GM21367 (cell line): ENCODE results near the gene L1TD1.
"Not testable (repeated sequence)": the region's sequence is repeated elsewhere in the genome, so short reads cannot be mapped to it uniquely, and the experiment has no call there.

ENCODE experiments used
- ATAC-seq: cut with Tn5 transposase; IDR thresholded peaks from one replicate; pipeline ENCODE4 v1.9.1; 2021; ENCODE audit not compliant: unreplicated experiment

Gene L1TD1

GRCh38 chr1:62233926-62234450 lies 39.3 kb downstream of the L1TD1 start:
- no peak for ATAC-seq

GRCh38 chr1:62234688-62235087 lies 40.0 kb downstream of the L1TD1 start:
- no peak for ATAC-seq

- ATAC-seq, result no peak
Observed at GRCh38 chr1:62235576-62235975, 40.9 kb downstream of the L1TD1 start.

GRCh38 chr1:62237361-62237760 lies 42.7 kb downstream of the L1TD1 start:
- no peak for ATAC-seq

- ATAC-seq, result no peak
Observed at GRCh38 chr1:62237950-62238374, 43.3 kb downstream of the L1TD1 start.

GRCh38 chr1:62238507-62238906 lies 43.9 kb downstream of the L1TD1 start:
- no peak for ATAC-seq

- ATAC-seq, result not testable (repeated sequence)
Observed at GRCh38 chr1:62239652-62240403, 45.2 kb downstream of the L1TD1 start.

GRCh38 chr1:62240651-62241370 lies 46.2 kb downstream of the L1TD1 start:
- ATAC-seq, result no peak

GRCh38 chr1:62241371-62242131 lies 46.9 kb downstream of the L1TD1 start:
- ATAC-seq, result no peak

GRCh38 chr1:62244380-62244779 lies 49.7 kb downstream of the L1TD1 start:
- ATAC-seq, result not testable (repeated sequence)

GRCh38 chr1:62245201-62245600 lies 50.6 kb downstream of the L1TD1 start:
- no peak for ATAC-seq

- ATAC-seq, result no peak
Observed at GRCh38 chr1:62247391-62248168, 52.9 kb downstream of the L1TD1 start.

- ATAC-seq, result no peak
Observed at GRCh38 chr1:62250126-62250726, 55.6 kb downstream of the L1TD1 start.

GRCh38 chr1:62259551-62259950 lies 64.9 kb downstream of the L1TD1 start:
- no peak for ATAC-seq

- ATAC-seq, result no peak
Observed at GRCh38 chr1:62260688-62261087, 66.0 kb downstream of the L1TD1 start.
